Neural crest cell (in vitro differentiated cells): ENCODE data around the gene ZBTB20. TPM values are rescaled to one million over a fixed set of nuclear protein-coding genes. Genes with fewer than 3 reads are reported as not detected.

ENCODE experiments used
- DNase-seq: peaks from one replicate; pipeline ENCODE4 v3.0.0; 2021; ENCODE audit warnings: low read depth, mixed read lengths, low spot score
- H3K27ac Mint-ChIP-seq: one replicate; pipeline ENCODE4 v1.8.0; 2021; ENCODE audit warnings: mild to moderate bottlenecking, mixed read lengths; ENCODE audit not compliant: unreplicated experiment
- H3K27me3 Mint-ChIP-seq: 2 replicates; pipeline ENCODE4 v1.8.0; 2021; ENCODE audit warnings: low read depth, mild to moderate bottlenecking, mixed read lengths
- H3K36me3 Mint-ChIP-seq: 2 replicates; pipeline ENCODE4 v1.8.0; 2021; ENCODE audit warnings: low read depth, mild to moderate bottlenecking, mixed read lengths
- H3K4me1 Mint-ChIP-seq: 2 replicates; pipeline ENCODE4 v1.8.0; 2021; ENCODE audit warnings: mixed read lengths
- H3K4me3 Mint-ChIP-seq: one replicate; pipeline ENCODE4 v1.8.0; 2021; ENCODE audit warnings: mild to moderate bottlenecking, mixed read lengths
- H3K9me3 Mint-ChIP-seq: 2 replicates; pipeline ENCODE4 v1.8.0; 2021; ENCODE audit warnings: mixed read lengths
- total RNA-seq: library from RNA; stranded (reverse); gene quantifications from 2 replicates; pipeline ENCODE4 v1.2.1, GENCODE V29; 2021
- TF ChIP-seq, protein P1 (sequence below): fragments of 200-600 bp; sonication (generic); conservative IDR thresholded peaks from 2 replicates; pipeline ENCODE4 v1.5.0; 2021; ENCODE audit warnings: antibody characterized with exemption, mild to moderate bottlenecking

Gene ZBTB20
- total RNA-seq, 1 donor from 2014 or later, result 12.4 TPM

DNA sequence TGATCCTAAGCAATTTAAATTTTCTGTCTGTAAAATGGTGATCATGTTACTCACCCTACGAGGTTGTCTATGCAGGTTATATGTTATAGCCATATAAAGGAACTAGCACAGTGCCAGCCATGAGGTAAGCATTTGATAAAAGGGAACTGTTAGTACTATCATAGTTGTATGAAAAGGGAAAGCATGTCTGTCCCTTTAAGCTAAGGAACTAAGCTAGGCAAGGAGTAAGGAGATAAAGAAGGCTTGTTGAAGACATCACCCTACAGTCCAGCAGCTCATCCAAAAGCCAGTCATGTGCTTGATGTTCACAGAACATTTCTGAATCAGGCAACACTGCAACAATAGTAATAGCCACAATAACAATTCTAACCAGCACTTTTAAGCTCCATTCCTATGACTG lies 243.9 kb downstream of the ZBTB20 start:
- H3K4me3 Mint-ChIP-seq, result no peak overlapping the region
- TF ChIP-seq, protein P1, sequence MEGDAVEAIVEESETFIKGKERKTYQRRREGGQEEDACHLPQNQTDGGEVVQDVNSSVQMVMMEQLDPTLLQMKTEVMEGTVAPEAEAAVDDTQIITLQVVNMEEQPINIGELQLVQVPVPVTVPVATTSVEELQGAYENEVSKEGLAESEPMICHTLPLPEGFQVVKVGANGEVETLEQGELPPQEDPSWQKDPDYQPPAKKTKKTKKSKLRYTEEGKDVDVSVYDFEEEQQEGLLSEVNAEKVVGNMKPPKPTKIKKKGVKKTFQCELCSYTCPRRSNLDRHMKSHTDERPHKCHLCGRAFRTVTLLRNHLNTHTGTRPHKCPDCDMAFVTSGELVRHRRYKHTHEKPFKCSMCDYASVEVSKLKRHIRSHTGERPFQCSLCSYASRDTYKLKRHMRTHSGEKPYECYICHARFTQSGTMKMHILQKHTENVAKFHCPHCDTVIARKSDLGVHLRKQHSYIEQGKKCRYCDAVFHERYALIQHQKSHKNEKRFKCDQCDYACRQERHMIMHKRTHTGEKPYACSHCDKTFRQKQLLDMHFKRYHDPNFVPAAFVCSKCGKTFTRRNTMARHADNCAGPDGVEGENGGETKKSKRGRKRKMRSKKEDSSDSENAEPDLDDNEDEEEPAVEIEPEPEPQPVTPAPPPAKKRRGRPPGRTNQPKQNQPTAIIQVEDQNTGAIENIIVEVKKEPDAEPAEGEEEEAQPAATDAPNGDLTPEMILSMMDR, result no peak
- peaks cover 37% of the 10 kb centered on the region for H3K4me1 Mint-ChIP-seq
- no peak for DNase-seq
- no peaks in the 10 kb centered on the region for H3K27me3 Mint-ChIP-seq
- H3K9me3 Mint-ChIP-seq, result peaks cover 3% of the 10 kb centered on the region
- no peak overlapping the region for H3K27ac Mint-ChIP-seq
- H3K36me3 Mint-ChIP-seq, result peaks cover 2% of the 10 kb centered on the region

DNA sequence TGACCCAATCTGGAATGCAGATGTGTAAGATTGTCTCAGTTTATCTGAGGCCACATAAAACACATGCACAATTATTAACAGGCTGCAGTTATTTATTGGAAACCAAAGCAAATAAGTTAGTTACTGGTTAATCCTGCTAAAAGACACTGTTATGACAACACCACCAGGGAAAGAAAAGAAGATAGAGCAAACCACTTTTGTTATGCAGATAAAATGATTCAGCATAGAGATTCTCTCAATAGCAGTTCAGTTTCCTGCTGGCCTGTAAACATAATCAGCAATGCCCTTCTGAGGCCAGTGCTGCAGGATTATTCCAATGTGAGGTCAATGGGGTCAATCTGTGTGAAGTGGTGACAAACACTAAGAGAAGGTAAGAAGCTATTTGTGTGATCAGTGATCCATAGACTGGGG lies 244.4 kb downstream of the ZBTB20 start:
- Mint-ChIP-seq H3K36me3 (peaks cover under 1% of the 10 kb centered on the region), H3K4me1 (peaks cover 37% of the 10 kb centered on the region), H3K9me3 (peaks cover under 1% of the 10 kb centered on the region), H3K4me3 (no peak overlapping the region), H3K27me3 (no peaks in the 10 kb centered on the region), H3K27ac (no peak overlapping the region)
- TF ChIP-seq, protein P1, result no peak
- no peak for DNase-seq

DNA sequence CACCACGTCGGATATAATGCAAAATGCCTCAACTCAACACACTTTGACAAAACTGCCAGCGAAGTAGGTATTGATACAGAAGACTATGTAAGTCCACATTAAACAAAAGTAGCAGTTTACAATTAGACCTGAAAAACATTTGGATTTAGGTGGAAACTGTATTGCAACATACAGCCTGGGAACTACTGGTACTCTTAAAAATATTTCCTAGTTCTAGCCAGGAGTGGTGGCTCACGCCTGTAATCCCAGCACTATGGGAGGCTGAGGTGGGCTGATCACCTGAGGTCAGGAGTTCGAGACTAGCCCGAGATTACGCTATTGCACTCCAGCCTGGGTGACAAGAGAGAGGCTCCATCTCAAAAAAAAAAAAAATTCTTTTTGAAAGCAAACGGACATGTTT lies 246.2 kb downstream of the ZBTB20 start:
- TF ChIP-seq, protein P1, result no peak
- Mint-ChIP-seq H3K9me3 (no peaks in the 10 kb centered on the region), H3K36me3 (no peaks in the 10 kb centered on the region), H3K27ac (no peak overlapping the region), H3K4me3 (no peak overlapping the region), H3K4me1 (peaks cover 49% of the 10 kb centered on the region), H3K27me3 (no peaks in the 10 kb centered on the region)
- no peak for DNase-seq

DNA sequence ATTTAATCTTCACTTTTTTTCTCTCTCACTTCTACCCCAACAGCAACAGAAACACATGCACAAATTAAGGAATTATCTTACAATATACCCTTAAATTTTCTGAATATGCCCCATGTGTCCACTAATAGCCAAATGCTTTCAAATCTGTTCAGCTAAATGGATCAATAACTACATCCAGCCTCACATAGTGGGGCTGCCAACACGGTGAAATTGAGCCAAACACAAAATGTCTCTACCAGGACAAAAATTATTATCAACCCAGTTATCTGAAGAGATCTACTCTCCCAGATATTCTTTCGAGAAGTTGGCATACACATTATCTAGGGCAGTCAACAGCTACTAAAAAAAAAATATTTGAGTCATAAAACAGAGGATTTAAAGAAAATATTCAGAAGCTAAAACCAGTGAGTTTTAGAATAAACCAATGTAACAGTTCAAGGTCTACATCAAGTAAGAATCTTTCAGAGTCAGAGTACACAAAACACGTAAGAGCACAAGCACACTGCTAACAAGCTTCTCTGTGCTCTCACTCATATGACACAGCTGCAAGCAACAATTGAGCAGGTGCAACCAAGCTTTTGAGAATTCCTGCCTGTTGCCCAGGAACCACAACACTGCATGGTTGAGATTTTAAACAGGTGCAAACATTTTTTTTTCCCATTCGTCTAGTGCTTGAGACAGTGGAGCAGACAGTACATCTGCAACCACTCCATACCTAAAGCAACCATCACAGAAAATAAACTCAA lies 247.7 kb downstream of the ZBTB20 start:
- TF ChIP-seq, protein P1, result no peak
- Mint-ChIP-seq H3K27me3 (no peaks in the 10 kb centered on the region), H3K4me3 (no peak overlapping the region), H3K9me3 (no peaks in the 10 kb centered on the region), H3K27ac (no peak overlapping the region), H3K36me3 (no peaks in the 10 kb centered on the region), H3K4me1 (peaks cover 49% of the 10 kb centered on the region)
- no peak for DNase-seq

DNA sequence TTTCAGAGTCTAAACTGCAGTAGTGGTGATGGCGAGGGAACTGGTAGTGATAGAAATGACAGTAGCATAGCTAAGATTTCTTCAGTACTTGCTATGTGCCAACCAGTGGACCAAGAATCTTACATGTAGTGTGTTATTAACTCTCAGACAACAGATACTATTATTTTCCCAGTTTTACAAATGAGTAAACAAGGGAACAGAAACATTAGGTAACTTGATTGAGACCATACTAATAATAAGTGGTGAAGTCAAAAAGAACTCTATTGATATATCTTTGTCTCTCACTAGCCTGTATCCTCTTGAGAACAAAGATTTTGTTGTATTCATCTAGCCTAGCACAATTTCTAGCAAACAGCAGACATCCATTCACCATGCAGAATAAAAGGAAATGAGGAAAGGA lies 250.1 kb downstream of the ZBTB20 start:
- no peaks in the 10 kb centered on the region for H3K9me3 Mint-ChIP-seq
- peak overlapping the region; percentile 81 for H3K27ac Mint-ChIP-seq
- TF ChIP-seq, protein P1, result no peak
- peaks cover 28% of the 10 kb centered on the region for H3K4me1 Mint-ChIP-seq
- no peaks in the 10 kb centered on the region for H3K36me3 Mint-ChIP-seq
- H3K27me3 Mint-ChIP-seq, result no peaks in the 10 kb centered on the region
- H3K4me3 Mint-ChIP-seq, result no peak overlapping the region
- no peak for DNase-seq
